ENCODE measurements around the gene VAMP2. TPM values are rescaled to one million over a fixed set of nuclear protein-coding genes. Genes with fewer than 3 reads are reported as not detected.

The VAMP2 gene
- total and polyA plus RNA-seq, 5 experiments from 2014 or later = 50.4 to 238 (median 84.2) TPM

DNA sequence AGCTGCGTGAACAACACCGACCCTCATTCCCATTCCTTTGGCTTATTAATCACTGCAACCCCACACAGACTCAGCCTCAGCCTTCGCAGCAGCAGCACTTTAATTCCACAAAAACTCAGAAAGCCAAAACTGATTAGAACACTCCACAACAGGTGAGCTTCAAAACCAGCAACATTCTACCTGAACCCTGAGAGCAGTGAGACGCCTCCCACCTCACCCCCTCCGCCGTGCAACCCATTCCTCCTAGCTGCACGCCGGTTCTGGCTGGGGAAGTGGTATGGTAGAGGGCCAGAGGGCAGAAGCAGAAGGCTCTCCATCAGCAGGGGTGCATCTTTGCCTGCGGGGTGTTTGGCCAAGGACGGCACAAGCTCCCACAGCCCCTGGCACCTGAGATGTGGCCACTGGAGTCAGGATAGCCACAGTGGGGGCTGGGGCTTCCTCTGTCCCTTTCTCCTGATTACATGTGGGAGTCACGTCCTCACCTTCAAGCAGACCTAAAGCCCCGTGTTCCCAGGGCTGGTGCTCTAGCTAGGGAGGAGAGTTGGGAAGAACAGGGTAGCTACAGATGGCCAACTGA lies 25.6 kb upstream of the VAMP2 start:
- POLR2A ChIA-PET = interaction anchor here (0.6 to 26.2 kb wide), 14 partner anchors 8 to 661 kb away, joined by 3 to 1171 read pairs (median 14); partner anchors contain the start of genes ALOXE3, AURKB, CTC1 and HES7
- no peaks in the 10 kb centered on the region for H3K9me3 Mint-ChIP-seq
- no peak overlapping the region for H3K4me3 Mint-ChIP-seq
- ATAC-seq (no peak), DNase-seq (peak in 6 of 10 donors; percentile 27 to 39 (median 34))
- H3K27ac Mint-ChIP-seq = no peak overlapping the region
- no peaks in the 10 kb centered on the region for H3K36me3 Mint-ChIP-seq
- peaks cover 10 to 20% (median 18%) of the 10 kb centered on the region in 4 donors for H3K4me1 Mint-ChIP-seq
- H3K27me3 Mint-ChIP-seq = no peaks in the 10 kb centered on the region

GRCh38 chr17:8187517-8188262 lies 24.9 kb upstream of the VAMP2 start:
- H3K9me3 Mint-ChIP-seq = no peaks in the 10 kb centered on the region
- H3K4me1 Mint-ChIP-seq = peaks cover 10 to 22% (median 19%) of the 10 kb centered on the region in 4 donors
- no peaks in the 10 kb centered on the region for H3K27me3 Mint-ChIP-seq
- peak in 9 of 10 donors; percentile 63 to 92 (median 84) for DNase-seq
- ATAC-seq = peak; percentile 7 to 27
- no peak overlapping the region for H3K4me3 Mint-ChIP-seq
- no peak overlapping the region for H3K27ac Mint-ChIP-seq
- POLR2A ChIA-PET = interaction anchor here (1.2 to 26.2 kb wide), 15 partner anchors 9 to 501 kb away, joined by 3 to 1171 read pairs (median 9); partner anchors contain the start of genes ALOXE3, AURKB, CTC1 and HES7
- H3K36me3 Mint-ChIP-seq = no peaks in the 10 kb centered on the region

GRCh38 chr17:8186787-8187516 lies 24.2 kb upstream of the VAMP2 start:
- DNase-seq = peak; percentile 64 to 96 (median 92)
- POLR2A ChIA-PET = interaction anchor here (1.2 to 26.2 kb wide), 14 partner anchors 10 to 500 kb away, joined by 3 to 1171 read pairs (median 14); partner anchors contain the start of genes ALOXE3, AURKB, CTC1 and HES7
- no peak overlapping the region for H3K27ac Mint-ChIP-seq
- no peaks in the 10 kb centered on the region for H3K9me3 Mint-ChIP-seq
- no peak overlapping the region for H3K4me3 Mint-ChIP-seq
- peak; percentile 36 to 58 for ATAC-seq
- H3K4me1 Mint-ChIP-seq = peaks cover 10 to 24% (median 19%) of the 10 kb centered on the region in 4 donors
- no peaks in the 10 kb centered on the region for H3K36me3 Mint-ChIP-seq
- no peaks in the 10 kb centered on the region for H3K27me3 Mint-ChIP-seq

DNA sequence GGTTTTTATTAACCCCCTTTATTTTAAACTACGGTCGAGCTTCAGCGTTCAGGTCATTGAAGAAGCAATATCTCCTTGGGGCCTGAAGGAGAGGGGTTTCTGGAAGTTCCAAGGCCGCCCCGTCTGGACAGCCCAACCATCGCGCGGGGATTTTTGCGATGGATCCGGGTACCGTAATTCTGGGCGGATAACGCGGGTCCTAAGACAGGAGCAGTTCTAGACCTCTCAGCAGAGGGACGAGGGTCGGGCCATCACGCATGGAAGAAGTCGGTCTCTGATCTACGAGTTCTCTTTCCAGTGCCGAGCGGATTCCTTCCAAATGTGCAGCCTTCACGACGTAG lies 23.7 kb upstream of the VAMP2 start:
- H3K36me3 Mint-ChIP-seq = no peaks in the 10 kb centered on the region
- peak in 1 of 10 donors; percentile 93 for DNase-seq
- H3K4me3 Mint-ChIP-seq = no peak overlapping the region
- no peak for ATAC-seq
- H3K27me3 Mint-ChIP-seq = no peaks in the 10 kb centered on the region
- POLR2A ChIA-PET = interaction anchor here (1.2 to 26.2 kb wide), 9 partner anchors 15 to 109 kb away, joined by 3 to 1171 read pairs (median 28); partner anchors contain the start of genes ALOXE3, CTC1, HES7 and PER1
- H3K27ac Mint-ChIP-seq = no peak overlapping the region
- peaks cover 10 to 28% (median 20%) of the 10 kb centered on the region in 4 donors for H3K4me1 Mint-ChIP-seq
- no peaks in the 10 kb centered on the region for H3K9me3 Mint-ChIP-seq

DNA sequence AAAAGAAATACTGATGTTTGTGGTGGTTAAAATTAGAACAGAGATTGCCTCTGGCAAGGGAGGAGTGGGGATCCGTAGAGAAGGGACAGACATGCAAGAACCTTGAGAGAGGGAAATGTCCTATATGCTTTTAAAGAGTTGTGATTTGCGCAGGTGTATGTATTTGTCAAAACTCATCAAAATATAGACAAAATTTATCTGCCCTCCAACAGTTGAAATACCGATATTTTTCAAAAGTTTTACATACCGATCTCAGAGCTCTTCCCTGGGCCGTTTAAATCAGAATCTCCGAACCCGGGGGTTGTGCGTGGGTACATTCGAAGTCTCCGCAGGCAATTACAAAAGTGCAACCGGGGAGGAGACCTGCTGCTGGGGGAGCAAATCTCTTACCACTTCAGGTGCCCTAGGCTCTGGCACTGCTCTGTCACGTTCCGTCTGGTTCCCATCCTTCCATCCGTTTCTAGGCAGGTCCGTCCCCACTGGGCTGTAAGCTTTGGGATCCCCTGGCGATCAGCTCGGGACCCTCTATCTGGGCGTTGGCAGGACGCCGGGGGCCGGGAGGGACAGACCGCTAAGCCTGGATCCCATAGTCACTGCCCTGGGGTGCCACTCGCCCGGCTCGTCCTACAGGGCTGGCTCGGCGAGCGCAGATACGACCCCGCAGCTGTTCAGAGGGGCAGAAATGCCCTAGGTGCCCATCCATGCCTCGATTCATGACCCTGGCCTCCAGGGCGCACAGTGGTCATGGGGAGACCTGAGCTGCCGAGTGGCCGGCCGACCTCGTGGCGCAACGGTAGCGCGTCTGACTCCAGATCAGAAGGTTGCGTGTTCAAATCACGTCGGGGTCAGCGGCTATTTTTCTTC lies 23.1 kb upstream of the VAMP2 start:
- Mint-ChIP-seq H3K36me3 (no peaks in the 10 kb centered on the region), H3K27me3 (no peaks in the 10 kb centered on the region), H3K4me3 (no peak overlapping the region), H3K4me1 (peaks cover 10 to 30% (median 20%) of the 10 kb centered on the region in 4 donors), H3K9me3 (no peaks in the 10 kb centered on the region), H3K27ac (no peak overlapping the region)
- ATAC-seq (peak; percentile 5 to 9), DNase-seq (peak; percentile 72 to 97 (median 89))
- POLR2A ChIA-PET = interaction anchor here (0.7 to 26.2 kb wide), 10 partner anchors 15 to 110 kb away, joined by 3 to 1171 read pairs (median 17); partner anchors contain the start of genes ALOXE3, CTC1, HES7 and PER1

DNA sequence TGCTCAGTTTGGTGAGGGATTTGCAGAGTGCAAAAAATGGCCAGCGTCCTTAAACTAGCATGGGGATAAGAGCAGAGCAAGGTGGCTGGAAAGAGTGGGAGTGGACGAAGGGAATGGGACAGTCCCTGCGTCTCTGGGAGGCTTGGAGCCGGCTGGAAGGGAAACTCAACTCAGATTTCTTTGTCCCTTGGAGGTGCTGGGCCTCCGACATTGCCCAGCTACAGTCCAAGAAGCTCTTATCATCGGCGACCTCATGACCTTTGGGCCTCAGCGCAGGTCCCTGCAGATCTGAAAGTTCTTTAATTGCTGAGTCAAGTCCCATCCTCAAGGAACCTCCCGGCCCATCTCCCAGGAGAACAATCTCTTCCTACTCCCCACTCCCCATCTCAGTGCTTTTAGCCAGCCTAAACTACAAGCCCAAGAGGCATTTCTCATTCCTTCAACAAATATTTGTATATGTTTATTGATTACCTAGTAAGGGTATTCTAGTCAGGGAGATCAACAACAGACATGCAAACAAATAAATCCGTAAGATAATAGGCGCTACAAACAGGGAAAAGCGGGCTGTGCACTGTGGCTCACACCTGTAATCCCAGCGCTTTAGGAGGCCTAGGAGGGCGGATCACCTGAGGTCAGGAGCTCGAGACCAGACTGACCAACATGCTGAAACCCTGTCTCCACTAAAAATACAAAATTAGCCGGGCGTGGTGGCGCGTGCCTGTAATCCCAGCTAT lies 14.4 kb upstream of the VAMP2 start:
- ATAC-seq (no peak), DNase-seq (no peak)
- POLR2A ChIA-PET = interaction anchor here (0.6 to 41.9 kb wide), 7 partner anchors 5 to 71 kb away, joined by 3 to 1171 read pairs (median 8); partner anchors contain the start of genes BORCS6, CTC1, PER1 and TMEM107
- Mint-ChIP-seq H3K36me3 (no peaks in the 10 kb centered on the region), H3K4me1 (peaks cover 21 to 59% (median 52%) of the 10 kb centered on the region in 4 donors), H3K27ac (peak overlapping the region; percentile 92 to 100 (median 100)), H3K4me3 (peak overlapping the region; percentile 89 to 94 (median 92)), H3K9me3 (no peaks in the 10 kb centered on the region), H3K27me3 (no peaks in the 10 kb centered on the region)

- Mint-ChIP-seq H3K27me3 (no peaks in the 10 kb centered on the region), H3K4me1 (peaks cover 21 to 59% (median 54%) of the 10 kb centered on the region in 4 donors), H3K36me3 (no peaks in the 10 kb centered on the region), H3K4me3 (peak within 1 kb of the TSS; percentile 89 to 94 (median 92)), H3K27ac (peak within 1 kb of the TSS; percentile 92 to 100 (median 100)), H3K9me3 (no peaks in the 10 kb centered on the region)
- POLR2A ChIA-PET = interaction anchor here (0.8 to 41.9 kb wide), 9 partner anchors 6 to 119 kb away, joined by 3 to 1171 read pairs (median 4); partner anchors contain the start of genes BORCS6, CTC1, PER1 and SLC25A35
- DNase-seq (peak; percentile 79 to 93 (median 84)), ATAC-seq (peak; percentile 56 to 67)
Observed at GRCh38 chr17:8176197-8176940, 13.6 kb upstream of the VAMP2 start, which contains the start of gene TMEM107. TSS of gene TMEM107 (minus strand) at chr17:8176380. CDS start at chr17:8176286, 94 bp downstream.

DNA sequence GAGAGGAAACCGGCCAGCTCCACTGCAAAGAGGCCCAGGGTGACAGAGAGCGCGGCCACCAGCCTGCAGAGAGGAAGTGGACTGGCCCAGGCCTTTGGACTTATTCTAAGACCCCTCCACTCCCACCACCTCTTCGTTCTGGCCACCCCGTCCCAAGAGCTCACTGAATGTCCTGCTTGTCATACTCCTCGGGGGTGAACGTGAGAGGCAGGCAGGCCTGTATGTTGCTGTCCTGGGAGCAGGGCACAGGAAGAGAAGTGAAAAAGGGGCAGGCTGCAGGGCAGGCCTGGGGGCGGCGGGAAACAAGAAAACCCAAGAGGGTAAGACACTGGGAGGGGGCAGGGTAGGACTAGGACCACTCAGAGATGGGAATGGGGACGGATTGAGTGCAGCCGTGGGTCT lies 13.0 kb upstream of the VAMP2 start:
- peak overlapping the region; percentile 92 to 100 (median 100) for H3K27ac Mint-ChIP-seq
- no peaks in the 10 kb centered on the region for H3K36me3 Mint-ChIP-seq
- POLR2A ChIA-PET = interaction anchor here (0.9 to 41.9 kb wide), 7 partner anchors 6 to 120 kb away, joined by 3 to 1171 read pairs (median 8); partner anchors contain the start of genes BORCS6, CTC1, PER1 and SLC25A35
- no peak for DNase-seq
- ATAC-seq = no peak
- no peaks in the 10 kb centered on the region for H3K9me3 Mint-ChIP-seq
- H3K4me3 Mint-ChIP-seq = peak overlapping the region; percentile 89 to 94 (median 92)
- H3K27me3 Mint-ChIP-seq = no peaks in the 10 kb centered on the region
- H3K4me1 Mint-ChIP-seq = peaks cover 20 to 56% (median 52%) of the 10 kb centered on the region in 4 donors

DNA sequence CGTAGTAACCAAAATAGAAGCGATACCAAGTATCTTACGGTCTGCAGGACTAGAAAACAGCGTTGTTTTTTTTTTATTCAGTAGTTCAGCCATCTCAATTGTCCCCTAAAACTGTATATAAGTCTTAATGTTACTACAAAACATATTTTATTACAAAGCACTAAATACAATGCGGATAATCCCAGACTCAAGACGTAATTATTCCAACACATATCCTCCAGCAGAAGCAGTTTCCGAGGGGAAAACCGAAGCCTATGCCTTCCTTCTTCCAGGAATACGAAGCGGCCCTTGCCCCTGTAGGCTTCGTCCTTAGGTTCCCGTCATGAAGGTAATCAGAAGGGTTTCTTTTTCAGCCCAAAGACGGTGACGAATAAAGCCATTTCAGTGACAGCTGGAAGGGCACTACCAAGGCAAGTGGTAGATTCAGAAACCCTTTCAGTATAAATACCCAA lies 11.1 kb upstream of the VAMP2 start:
- Mint-ChIP-seq H3K9me3 (no peaks in the 10 kb centered on the region), H3K4me1 (peaks cover 20 to 55% (median 50%) of the 10 kb centered on the region in 4 donors), H3K27me3 (no peaks in the 10 kb centered on the region), H3K27ac (peak overlapping the region; percentile 99 to 100 (median 100)), H3K36me3 (no peaks in the 10 kb centered on the region), H3K4me3 (peak overlapping the region; percentile 84 to 95 (median 92))
- ATAC-seq = no peak
- no peak for DNase-seq
- POLR2A ChIA-PET = interaction anchor here (0.5 to 41.9 kb wide), 16 partner anchors 8 to 330 kb away, joined by 3 to 1171 read pairs (median 6); partner anchors contain the start of genes BORCS6, CTC1, PER1 and PFAS
